GM19328 (cell line): Measurements from ENCODE around the gene ADAM10.

Source experiments
- ATAC-seq: cut with Tn5 transposase; IDR thresholded peaks from one replicate; pipeline ENCODE4 v1.9.1; 2021; ENCODE audit warnings: mild to moderate bottlenecking, moderate library complexity; ENCODE audit not compliant: unreplicated experiment

The ADAM10 gene

DNA sequence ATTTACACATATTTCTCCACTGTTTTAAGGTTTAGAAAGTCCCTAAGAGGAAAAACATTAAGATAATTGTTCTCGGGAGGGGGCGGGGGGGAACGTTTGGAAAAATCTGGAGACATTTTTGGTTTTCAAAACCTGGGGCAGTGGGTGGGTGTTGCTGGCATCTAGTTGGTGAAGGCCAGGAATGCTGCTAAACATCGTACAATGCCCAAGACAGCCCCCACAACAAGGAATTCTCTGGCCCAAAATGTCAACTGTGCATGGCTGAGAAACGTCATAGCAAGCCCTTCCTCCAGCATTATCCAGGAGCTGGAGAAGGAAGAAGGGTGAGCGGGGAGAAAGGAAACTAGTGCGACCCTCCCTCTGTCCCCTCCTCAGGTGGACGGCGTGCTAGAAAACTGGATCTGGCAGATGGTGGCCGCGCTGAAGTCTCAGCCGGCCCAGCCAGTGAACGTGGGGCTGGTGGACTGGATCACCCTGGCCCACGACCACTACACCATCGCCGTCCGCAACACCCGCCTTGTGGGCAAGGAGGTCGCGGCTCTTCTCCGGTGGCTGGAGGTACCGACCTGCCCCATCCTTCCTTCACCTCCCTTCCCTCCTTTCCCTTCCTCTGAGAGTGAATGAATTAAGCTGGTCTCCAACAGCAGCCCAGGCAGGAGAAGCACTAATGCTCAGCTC, 208.0 kb downstream of the ADAM10 start:
- no peak for ATAC-seq

DNA sequence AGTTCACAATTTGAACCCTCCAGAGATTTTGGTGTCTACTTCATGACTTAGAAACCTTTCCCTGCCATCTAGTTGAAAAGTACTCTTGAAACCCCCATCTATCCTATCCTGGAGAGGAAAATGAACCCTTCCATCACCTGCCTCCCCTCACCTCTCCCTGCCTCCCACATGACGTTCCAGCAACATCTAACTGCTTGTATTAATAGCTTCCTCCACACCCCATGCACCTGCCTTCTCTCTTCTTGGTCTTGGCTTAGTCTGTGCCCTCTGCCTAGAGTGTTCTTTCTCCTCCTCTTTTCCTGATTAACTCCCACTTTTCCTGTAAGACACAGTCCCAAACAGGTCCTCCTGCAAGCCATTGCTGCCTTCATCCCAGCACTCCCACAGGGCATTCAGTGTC, 210.0 kb downstream of the ADAM10 start:
- no peak for ATAC-seq

DNA sequence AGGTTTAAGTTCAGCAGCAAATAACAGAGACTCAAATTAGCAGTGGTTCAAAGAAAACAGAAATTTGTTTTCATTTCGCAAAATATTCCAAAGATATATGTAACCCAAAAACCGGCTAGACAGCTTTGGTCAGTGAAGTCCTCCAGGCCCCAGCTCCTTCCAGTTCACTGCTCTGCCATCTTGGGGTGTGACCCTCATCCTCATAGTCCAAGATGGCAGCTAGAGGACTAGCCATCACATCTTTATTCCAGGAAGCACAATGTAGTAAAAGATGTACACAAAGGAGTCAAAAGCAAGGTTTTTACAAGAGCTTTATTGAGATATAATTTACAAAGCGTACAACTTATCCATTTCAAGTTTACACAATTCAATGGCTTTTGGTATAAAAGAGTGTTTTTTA, 210.6 kb downstream of the ADAM10 start:
- ATAC-seq, result no peak
